HepG2 (cell line): ENCODE results near the gene SLF1. TPM values are rescaled to one million over a fixed set of nuclear protein-coding genes. Genes with fewer than 3 reads are reported as not detected.

Source experiments
- EHMT2 ChIP-seq: fragments of 200-600 bp; sonication (generic); IDR thresholded peaks from 2 replicates; pipeline ENCODE4 v1.7.0; 2017; ENCODE audit warnings: antibody characterized with exemption, low read depth, low read length, borderline replicate concordance
- ESRRA ChIP-seq: sonication (generic); formaldehyde crosslinking; IDR thresholded peaks from 2 replicates; pipeline ENCODE4 v1.5.1; 2020; ENCODE audit warnings: mild to moderate bottlenecking, low read depth, missing genetic modification reagents
- FOSL1 ChIP-seq: sonication (generic); formaldehyde crosslinking; IDR thresholded peaks from 2 replicates; pipeline ENCODE4 v1.9.0; 2021; ENCODE audit warnings: missing genetic modification reagents, borderline replicate concordance
- GABPA ChIP-seq, 2 experiments: IDR thresholded peaks; 2 replicates each; pipeline ENCODE4 v1.6.1; 2011 to 2016; ENCODE audit warnings: low read depth in 2 of 2, low read length in 1 of 2, missing biosample characterization in 1 of 2, missing genetic modification characterization in 1 of 2
- KDM5A ChIP-seq: fragments of 200-600 bp; sonication (generic); IDR thresholded peaks from 2 replicates; pipeline ENCODE4 v1.7.0; 2018; ENCODE audit warnings: antibody characterized with exemption, mild to moderate bottlenecking, low read length, borderline replicate concordance
- KLF12 ChIP-seq: sonication (generic); formaldehyde crosslinking; IDR thresholded peaks from 2 replicates; pipeline ENCODE4 v1.4.0; 2020; ENCODE audit warnings: missing genetic modification reagents, borderline replicate concordance
- KLF9 ChIP-seq: IDR thresholded peaks from 2 replicates; pipeline ENCODE4 v1.6.1; 2016; ENCODE audit warnings: low read depth
- LCORL ChIP-seq, 2 experiments: fragments of 450-650 bp in 1 of 2; sonication (generic) in 1 of 2; formaldehyde crosslinking in 1 of 2; IDR thresholded peaks; 2 replicates each; pipeline versions ENCODE4 v1.5.0 to v1.6.1; 2017 to 2020; ENCODE audit warnings: antibody characterized with exemption in 1 of 2, missing genetic modification reagents in 1 of 2
- MED8 ChIP-seq: sonication (generic); formaldehyde crosslinking; IDR thresholded peaks from 2 replicates; pipeline ENCODE4 v1.8.1; 2023; ENCODE audit warnings: mild to moderate bottlenecking, missing genetic modification reagents; ENCODE audit not compliant: insufficient replicate concordance
- PHF8 ChIP-seq: sonication (generic); formaldehyde crosslinking; IDR thresholded peaks from 2 replicates; pipeline ENCODE4 v1.5.0; 2020; ENCODE audit warnings: missing genetic modification reagents
- PITX1 ChIP-seq: sonication (generic); formaldehyde crosslinking; IDR thresholded peaks from 2 replicates; pipeline ENCODE4 v1.5.1; 2020; ENCODE audit warnings: mild to moderate bottlenecking, missing genetic modification reagents
- SALL1 ChIP-seq: sonication (generic); formaldehyde crosslinking; IDR thresholded peaks from 2 replicates; pipeline ENCODE4 v1.8.0; 2022; ENCODE audit warnings: mild to moderate bottlenecking, missing genetic modification reagents
- SCMH1 ChIP-seq: sonication (generic); formaldehyde crosslinking; IDR thresholded peaks from 2 replicates; pipeline ENCODE4 v1.9.0; 2021; ENCODE audit warnings: missing genetic modification reagents, mild to moderate bottlenecking, borderline replicate concordance
- XRCC5 ChIP-seq: fragments of 200-400 bp; formaldehyde crosslinking; optimal IDR thresholded peaks from 2 replicates; pipeline ENCODE3; 2017; ENCODE audit warnings: mild to moderate bottlenecking, low read length
- ZEB1 ChIP-seq: IDR thresholded peaks from 2 replicates; pipeline ENCODE4 v1.6.1; 2012; ENCODE audit warnings: mild to moderate bottlenecking, low read depth, inconsistent platforms; ENCODE audit not compliant: insufficient replicate concordance
- ZFP36L2 ChIP-seq: sonication (generic); formaldehyde crosslinking; IDR thresholded peaks from 2 replicates; pipeline ENCODE4 v1.4.0; 2020; ENCODE audit warnings: missing genetic modification reagents
- ZIK1 ChIP-seq: sonication (generic); formaldehyde crosslinking; IDR thresholded peaks from 2 replicates; pipeline ENCODE4 v1.5.0; 2020; ENCODE audit warnings: mild to moderate bottlenecking, low read depth, missing genetic modification reagents, borderline replicate concordance
- ZNF232 ChIP-seq: sonication (generic); formaldehyde crosslinking; IDR thresholded peaks from 2 replicates; pipeline ENCODE4 v1.4.0; 2020; ENCODE audit warnings: missing genetic modification reagents, borderline replicate concordance
- ZNF263 ChIP-seq: sonication (generic); formaldehyde crosslinking; IDR thresholded peaks from 2 replicates; pipeline ENCODE4 v1.4.0; 2020; ENCODE audit warnings: missing genetic modification reagents
- ZNF275 ChIP-seq: sonication (generic); formaldehyde crosslinking; IDR thresholded peaks from 2 replicates; pipeline ENCODE4 v1.8.0; 2022; ENCODE audit warnings: missing genetic modification reagents, mild to moderate bottlenecking, inconsistent platforms, borderline replicate concordance
- ZNF3 ChIP-seq: IDR thresholded peaks from 2 replicates; pipeline ENCODE4 v1.7.0; 2017; ENCODE audit warnings: inconsistent platforms
- ZNF383 ChIP-seq: sonication (generic); formaldehyde crosslinking; IDR thresholded peaks from 2 replicates; pipeline ENCODE4 v1.4.0; 2020; ENCODE audit warnings: missing genetic modification reagents, mild to moderate bottlenecking, borderline replicate concordance
- ZNF614 ChIP-seq: IDR thresholded peaks from 2 replicates; pipeline ENCODE4 v1.6.1; 2018; ENCODE audit warnings: missing biosample characterization, missing genetic modification reagents, inconsistent platforms, borderline replicate concordance
- ZNF780A ChIP-seq: sonication (generic); formaldehyde crosslinking; IDR thresholded peaks from 2 replicates; pipeline ENCODE4 v1.8.0; 2022; ENCODE audit warnings: mild to moderate bottlenecking, missing genetic modification reagents, moderate library complexity
- polyA plus RNA-seq, 8 experiments: library from polyadenylated mRNA; depleted of rRNA in 3 of 8; stranded (reverse) in 7 of 8; unstranded in 1 of 8; fragments of >200 nt; fragmentation: Illumina TruSeq in 4 of 8; extraction: Trizol in 4 of 8; gene quantifications; 2 replicates each; pipeline versions ENCODE4 v1.2.1 to v1.2.3, GENCODE V29; 2011 to 2016; ENCODE audit warnings: low read depth in 4 of 8, missing spikeins in 1 of 8, mixed read lengths in 1 of 8; ENCODE audit not compliant: insufficient read depth in 1 of 8
- total RNA-seq, 5 experiments: library from RNA; depleted of rRNA; stranded (reverse); fragments of >200 nt; fragmentation: Illumina TruSeq; extraction: Trizol; gene quantifications; 2 replicates each; pipeline ENCODE4 v1.2.3, GENCODE V29; 2016; ENCODE audit warnings: low read depth in 1 of 5
- TF ChIP-seq, protein P1 (sequence below): sonication (generic); formaldehyde crosslinking; IDR thresholded peaks from 2 replicates; pipeline ENCODE4 v1.8.1; 2022; ENCODE audit warnings: mild to moderate bottlenecking, missing genetic modification reagents
- TF ChIP-seq, protein P2 (sequence below): sonication (generic); formaldehyde crosslinking; IDR thresholded peaks from 2 replicates; pipeline ENCODE4 v1.5.1; 2020; ENCODE audit warnings: mild to moderate bottlenecking, missing genetic modification reagents, borderline replicate concordance

Gene SLF1
- total and polyA plus RNA-seq, 2 of the 13 experiments (the other 11 are each of a cell fraction or from before 2014, with no cell fraction given) = 2.1 to 9.1 TPM

DNA sequence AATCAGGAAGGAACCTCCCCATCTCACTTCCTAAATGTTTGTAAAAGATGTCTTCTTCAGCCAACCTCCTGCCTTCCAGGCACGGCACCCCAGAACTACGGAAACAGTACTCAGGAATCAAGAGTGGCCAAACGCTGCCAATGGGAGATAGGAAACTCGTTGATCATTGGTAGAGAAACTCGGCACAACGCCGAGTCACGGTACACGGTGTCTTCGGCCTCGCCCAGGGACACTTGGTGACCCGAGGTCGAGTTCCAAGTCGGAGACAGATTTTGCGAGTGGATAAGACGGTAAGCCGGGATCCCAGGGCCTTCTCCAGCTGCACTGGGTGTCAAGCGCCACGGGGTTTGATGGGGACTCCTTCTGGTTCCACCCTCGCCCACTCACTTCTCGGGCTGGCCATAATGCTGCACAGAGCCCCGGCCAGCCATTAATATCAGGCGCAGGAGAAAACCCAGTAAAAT is 408 bp upstream of the SLF1 start (continued):
- TF ChIP-seq KLF12 (no peak), ZFP36L2 (no peak), FOSL1 (CRISPR knock-in tag) (no peak), PHF8 (CRISPR knock-in tag) (no peak), XRCC5 (no peak), ZEB1 (no peak), ZNF383 (0 out of 2 replicates have a peak, but pooled peaks have one; percentile 56), ZNF232 (CRISPR knock-in tag) (0 out of 2 replicates have a peak, but pooled peaks have one; percentile 0), ZNF263 (peak; percentile 20; the same call in 1 of the 2 replicates), ZNF275 (CRISPR knock-in tag) (no peak), GABPA (IDR thresholded peaks at IDR 0.05; ENCODE audit: low read depth, low read length) (no peak), GABPA (CRISPR knock-in tag; IDR thresholded peaks at IDR 0.05; ENCODE audit: low read depth) (no peak), ZIK1 (no peak), ESRRA (CRISPR knock-in tag) (no peak), EHMT2 (no peak), MED8 (no peak), LCORL (IDR thresholded peaks at IDR 0.05) (no peak), LCORL (CRISPR knock-in tag; IDR thresholded peaks at IDR 0.05) (no peak), KLF9 (CRISPR knock-in tag) (no peak), ZNF614 (CRISPR knock-in tag) (no peak), ZNF780A (CRISPR knock-in tag) (no peak), KDM5A (no peak), SCMH1 (CRISPR knock-in tag) (no peak), SALL1 (no peak), ZNF3 (CRISPR knock-in tag) (no peak), PITX1 (CRISPR knock-in tag) (0 out of 2 replicates have a peak, but pooled peaks have one; percentile 9)
- TF ChIP-seq, protein P1, sequence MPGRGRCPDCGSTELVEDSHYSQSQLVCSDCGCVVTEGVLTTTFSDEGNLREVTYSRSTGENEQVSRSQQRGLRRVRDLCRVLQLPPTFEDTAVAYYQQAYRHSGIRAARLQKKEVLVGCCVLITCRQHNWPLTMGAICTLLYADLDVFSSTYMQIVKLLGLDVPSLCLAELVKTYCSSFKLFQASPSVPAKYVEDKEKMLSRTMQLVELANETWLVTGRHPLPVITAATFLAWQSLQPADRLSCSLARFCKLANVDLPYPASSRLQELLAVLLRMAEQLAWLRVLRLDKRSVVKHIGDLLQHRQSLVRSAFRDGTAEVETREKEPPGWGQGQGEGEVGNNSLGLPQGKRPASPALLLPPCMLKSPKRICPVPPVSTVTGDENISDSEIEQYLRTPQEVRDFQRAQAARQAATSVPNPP (CRISPR knock-in tag) = no peak
- TF ChIP-seq, protein P2, sequence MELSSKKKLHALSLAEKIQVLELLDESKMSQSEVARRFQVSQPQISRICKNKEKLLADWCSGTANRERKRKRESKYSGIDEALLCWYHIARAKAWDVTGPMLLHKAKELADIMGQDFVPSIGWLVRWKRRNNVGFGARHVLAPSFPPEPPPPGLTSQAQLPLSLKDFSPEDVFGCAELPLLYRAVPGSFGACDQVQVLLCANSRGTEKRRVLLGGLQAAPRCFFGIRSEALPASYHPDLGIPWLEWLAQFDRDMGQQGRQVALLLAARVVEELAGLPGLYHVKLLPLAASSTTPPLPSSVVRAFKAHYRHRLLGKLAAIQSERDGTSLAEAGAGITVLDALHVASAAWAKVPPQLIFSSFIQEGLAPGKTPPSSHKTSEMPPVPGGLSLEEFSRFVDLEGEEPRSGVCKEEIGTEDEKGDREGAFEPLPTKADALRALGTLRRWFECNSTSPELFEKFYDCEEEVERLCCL (CRISPR knock-in tag) = no peak
